GM12875 (cell line): ENCODE results near the gene RSRC1.
"Not testable (repeated sequence)": the region's sequence is repeated elsewhere in the genome, so short reads cannot be mapped to it uniquely, and the experiment has no call there.

Experiments
- H3K4me3 ChIP-seq: one replicate; pipeline ENCODE4 v1.5.1; 2011; ENCODE audit warnings: low read depth, low read length, control low read depth
- CTCF ChIP-seq: IDR thresholded peaks from 2 replicates; pipeline ENCODE4 v1.5.1; 2011; ENCODE audit warnings: low read depth, mild to moderate bottlenecking, control low read depth, inconsistent platforms, low read length, moderate library complexity, borderline replicate concordance; ENCODE audit not compliant: insufficient read depth

Gene RSRC1

GRCh38 chr3:158221426-158221825, 111.5 kb downstream of the RSRC1 start:
- H3K4me3 ChIP-seq: no peak overlapping the region
- no peak for TF ChIP-seq CTCF

GRCh38 chr3:158226429-158226828, 116.5 kb downstream of the RSRC1 start:
- no peak overlapping the region for H3K4me3 ChIP-seq
- TF ChIP-seq CTCF: no peak

- H3K4me3 ChIP-seq: not testable (repeated sequence)
Measured at GRCh38 chr3:158228942-158229341, 119.1 kb downstream of the RSRC1 start.

GRCh38 chr3:158233791-158234190, 123.9 kb downstream of the RSRC1 start:
- H3K4me3 ChIP-seq: no peak overlapping the region
- TF ChIP-seq CTCF: no peak

- H3K4me3 ChIP-seq: no peak overlapping the region
- no peak for TF ChIP-seq CTCF
Measured at GRCh38 chr3:158244274-158244673, 134.4 kb downstream of the RSRC1 start.

- no peak overlapping the region for H3K4me3 ChIP-seq
- no peak for TF ChIP-seq CTCF
Measured at GRCh38 chr3:158247288-158247687, 137.4 kb downstream of the RSRC1 start.

GRCh38 chr3:158248261-158248660, 138.4 kb downstream of the RSRC1 start:
- no peak for TF ChIP-seq CTCF
- no peak overlapping the region for H3K4me3 ChIP-seq

- H3K4me3 ChIP-seq: no peak overlapping the region
- no peak for TF ChIP-seq CTCF
Measured at GRCh38 chr3:158249183-158249582, 139.3 kb downstream of the RSRC1 start.
